Neuronal stem cell (in vitro differentiated cells): ENCODE measurements around the gene SPATA31C1.
"Not testable (repeated sequence)": the region's sequence is repeated elsewhere in the genome, so short reads cannot be mapped to it uniquely, and the experiment has no call there.

ENCODE experiments used
- DNase-seq: peaks from one replicate; pipeline ENCODE4 v3.0.0-alpha.2; 2013; ENCODE audit warnings: low spot score
- H2AFZ ChIP-seq: one replicate; pipeline ENCODE4 v1.6.1; 2013; ENCODE audit warnings: mild to moderate bottlenecking, low read length, inconsistent platforms
- H2AK5ac ChIP-seq: 2 replicates; pipeline ENCODE4 v1.6.1; 2013; ENCODE audit warnings: low read depth, mild to moderate bottlenecking, inconsistent platforms, low read length, moderate library complexity, mixed read lengths
- H2BK120ac ChIP-seq: 2 replicates; pipeline ENCODE4 v1.6.1; 2013; ENCODE audit warnings: low read depth, mild to moderate bottlenecking, inconsistent platforms, low read length, moderate library complexity, mixed read lengths
- H2BK12ac ChIP-seq: one replicate; pipeline ENCODE4 v1.6.1; 2013; ENCODE audit warnings: low read length, inconsistent platforms
- H2BK15ac ChIP-seq: 2 replicates; pipeline ENCODE4 v1.6.1; 2013; ENCODE audit warnings: mild to moderate bottlenecking, low read length, inconsistent platforms, mixed read lengths
- H2BK5ac ChIP-seq: one replicate; pipeline ENCODE4 v1.6.1; 2013; ENCODE audit warnings: inconsistent platforms, mild to moderate bottlenecking, low read length, moderate library complexity
- H3K14ac ChIP-seq: one replicate; pipeline ENCODE4 v1.6.1; 2013; ENCODE audit warnings: low read length, inconsistent platforms
- H3K18ac ChIP-seq: 2 replicates; pipeline ENCODE4 v1.6.1; 2013; ENCODE audit warnings: low read length, inconsistent platforms
- H3K23ac ChIP-seq: 2 replicates; pipeline ENCODE4 v1.6.1; 2013; ENCODE audit warnings: low read depth, mild to moderate bottlenecking, mixed read lengths, low read length, inconsistent platforms; ENCODE audit not compliant: poor library complexity
- H3K27ac ChIP-seq: replicated peaks from 3 replicates; pipeline ENCODE4 v1.5.1; 2013; ENCODE audit warnings: low read length, inconsistent platforms
- H3K27me3 ChIP-seq, 3 experiments: 2 replicates each; pipeline ENCODE4 v1.6.1; 2013; ENCODE audit warnings: low read length in 3 of 3, mild to moderate bottlenecking in 2 of 3, inconsistent platforms in 1 of 3, low read depth in 1 of 3, mixed read lengths in 1 of 3, moderate library complexity in 1 of 3; ENCODE audit not compliant: control insufficient read depth in 3 of 3, insufficient read depth in 3 of 3
- H3K36me3 ChIP-seq, 2 donors: replicated peaks in 1 of 2; 2 replicates each; pipeline ENCODE4 v1.6.1; 2013; ENCODE audit warnings: low read length in 2 of 2; ENCODE audit not compliant: control insufficient read depth in 2 of 2, insufficient read depth in 2 of 2
- H3K4ac ChIP-seq: 2 replicates; pipeline ENCODE4 v1.6.1; 2013; ENCODE audit warnings: inconsistent platforms, mild to moderate bottlenecking, low read length, moderate library complexity
- H3K4me1 ChIP-seq, 2 donors: 1 replicate in 1 of 2; 2 replicates in 1 of 2; pipeline ENCODE4 v1.6.1; 2013; ENCODE audit warnings: low read length in 2 of 2, low read depth in 1 of 2; ENCODE audit not compliant: control insufficient read depth in 2 of 2, insufficient read depth in 1 of 2
- H3K4me2 ChIP-seq: one replicate; pipeline ENCODE4 v1.6.1; 2013; ENCODE audit warnings: mild to moderate bottlenecking, low read length, inconsistent platforms; ENCODE audit not compliant: insufficient read depth, poor library complexity, severe bottlenecking
- H3K4me3 ChIP-seq, 2 donors: 2 replicates each; pipeline ENCODE4 v1.5.1; 2013; ENCODE audit warnings: low read length in 2 of 2, mild to moderate bottlenecking in 2 of 2, inconsistent platforms in 1 of 2, moderate library complexity in 1 of 2
- H3K79me1 ChIP-seq: one replicate; pipeline ENCODE4 v1.6.1; 2013; ENCODE audit warnings: low read depth, mild to moderate bottlenecking, inconsistent platforms, low read length, moderate library complexity
- H3K9ac ChIP-seq: one replicate; pipeline ENCODE4 v1.6.1; 2013; ENCODE audit warnings: mild to moderate bottlenecking, low read depth, low read length, inconsistent platforms; ENCODE audit not compliant: poor library complexity
- H3K9me3 ChIP-seq, 2 donors: replicated peaks in 1 of 2; 2 replicates each; pipeline versions ENCODE3 to v1.6.1; 2013; ENCODE audit warnings: low read length in 2 of 2, mild to moderate bottlenecking in 2 of 2, inconsistent platforms in 1 of 2, low read depth in 1 of 2, mixed read lengths in 1 of 2, moderate library complexity in 1 of 2; ENCODE audit not compliant: control insufficient read depth in 2 of 2, insufficient read depth in 1 of 2
- H4K8ac ChIP-seq: one replicate; pipeline ENCODE4 v1.6.1; 2013; ENCODE audit warnings: low read depth, mild to moderate bottlenecking, inconsistent platforms, low read length, moderate library complexity
- H4K91ac ChIP-seq: one replicate; pipeline ENCODE4 v1.6.1; 2013; ENCODE audit warnings: low read length, low read depth, mild to moderate bottlenecking, inconsistent platforms; ENCODE audit not compliant: poor library complexity
- WGBS, 2 donors: extraction: QIAGEN DNeasy Blood & Tissue Kit; methylation state at CpG; one replicate each; pipeline ENCODE4 v1.1.7; 2013; ENCODE audit warnings: missing lambda C conversion rate in 2 of 2, mixed read lengths in 1 of 2; ENCODE audit not compliant: insufficient read length in 2 of 2, insufficient replicate concordance in 1 of 2; ENCODE audit errors: extremely low coverage in 2 of 2; 5-methylcytosine and 5-hydroxymethylcytosine counted together

The SPATA31C1 gene

DNA sequence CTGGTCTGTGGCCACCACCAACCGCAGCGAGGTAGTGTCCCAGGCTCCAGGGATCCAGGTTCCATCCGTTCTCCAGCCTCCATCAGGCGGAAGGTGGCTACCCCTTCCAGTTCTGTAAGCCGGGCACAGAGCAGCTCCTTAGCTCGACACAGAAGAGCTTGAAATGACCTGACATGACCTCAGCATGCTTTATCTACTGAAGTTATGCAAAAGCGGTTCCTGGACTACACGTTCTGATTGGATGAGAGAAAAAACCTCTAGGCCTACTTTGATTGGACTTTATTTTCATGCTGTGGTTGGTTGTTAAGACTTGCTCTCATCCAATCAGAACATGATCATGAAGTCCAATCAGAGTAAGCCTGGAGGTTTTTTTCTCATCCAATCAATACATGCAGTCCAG lies 21.3 kb downstream of the SPATA31C1 start:
- H3K27me3 ChIP-seq, H3K4ac ChIP-seq, H3K4me3 ChIP-seq, H4K91ac ChIP-seq, H2AFZ ChIP-seq, H2BK15ac ChIP-seq, H3K4me1 ChIP-seq, H3K4me2 ChIP-seq, H2BK5ac ChIP-seq, H3K27ac ChIP-seq, H2AK5ac ChIP-seq, H3K79me1 ChIP-seq, H3K18ac ChIP-seq, H2BK12ac ChIP-seq, H3K9ac ChIP-seq, H3K14ac ChIP-seq, H3K9me3 ChIP-seq, DNase-seq, H3K23ac ChIP-seq, H2BK120ac ChIP-seq, H3K36me3 ChIP-seq, H4K8ac ChIP-seq: not testable (repeated sequence)
- WGBS, 2 donors = no CpG with 5 or more reads among the region's 8 CpGs

DNA sequence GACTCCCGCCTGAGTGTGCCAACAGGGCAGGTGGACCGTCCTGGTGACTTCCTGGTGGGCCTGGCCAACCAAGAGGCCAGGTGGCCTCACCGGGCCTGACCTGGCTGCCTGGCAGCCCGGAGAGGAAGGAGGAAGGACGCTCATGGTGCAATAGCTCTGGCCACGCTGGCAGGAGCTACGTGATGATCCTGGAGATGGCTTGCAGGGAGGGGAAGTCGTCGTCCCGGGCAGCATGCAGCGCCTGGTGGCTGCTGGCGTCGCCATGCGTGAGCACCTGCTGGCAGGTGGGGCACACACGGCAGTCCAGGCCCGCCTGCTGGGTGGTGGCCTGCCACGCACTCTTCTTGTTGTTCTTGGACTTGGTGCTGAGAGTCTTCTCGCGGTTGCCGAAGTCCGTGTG lies 26.3 kb downstream of the SPATA31C1 start:
- no peak for DNase-seq
- Histone ChIP-seq H3K18ac (peak overlapping the region; percentile 38), H2BK120ac (no peak overlapping the region), H4K8ac (no peak overlapping the region), H2BK15ac (no peak overlapping the region), H3K9ac (no peak overlapping the region), H2BK5ac (no peak overlapping the region), H3K23ac (no peak overlapping the region), H2AFZ (no peak overlapping the region), H4K91ac (no peak overlapping the region), H3K4me2 (no peak overlapping the region), H3K4ac (no peak overlapping the region), H3K79me1 (no peaks in the 10 kb centered on the region), H3K4me1 (no peaks in the 10 kb centered on the region), H3K9me3 (no peaks in the 10 kb centered on the region), H2BK12ac (no peak overlapping the region), H3K14ac (peak overlapping the region; percentile 56), H3K36me3 (no peaks in the 10 kb centered on the region), H3K27me3 (no peaks in the 10 kb centered on the region), H3K27ac (no peak overlapping the region), H3K4me3 (no peak overlapping the region), H2AK5ac (no peak overlapping the region)
- no CpG with 5 or more reads among the region's 21 CpGs for WGBS, 2 donors

DNA sequence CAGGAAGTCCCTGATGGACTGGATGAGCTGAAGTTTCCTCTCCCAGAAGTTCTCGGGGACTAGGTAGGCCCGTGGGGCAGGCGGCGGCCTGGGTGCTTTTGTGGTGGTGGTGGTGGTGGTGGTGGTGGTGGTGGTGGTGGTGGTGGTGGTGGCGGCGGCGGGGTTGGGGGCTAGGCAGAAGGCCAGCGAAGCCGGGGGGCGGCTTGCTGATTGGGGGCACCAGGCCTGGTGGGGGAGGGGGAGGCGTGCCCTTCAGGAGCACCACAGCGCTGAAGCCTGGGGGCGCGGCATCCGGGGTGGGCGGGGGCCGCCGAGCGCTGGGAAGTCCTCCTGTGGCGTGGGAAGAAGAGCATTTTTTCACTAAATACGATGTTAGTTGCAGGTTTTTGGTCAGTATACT lies 26.9 kb downstream of the SPATA31C1 start:
- Histone ChIP-seq H3K23ac (no peak overlapping the region), H2AFZ (no peak overlapping the region), H3K27ac (no peak overlapping the region), H3K4ac (no peak overlapping the region), H3K9me3 (no peaks in the 10 kb centered on the region), H4K8ac (no peak overlapping the region), H3K14ac (no peak overlapping the region), H2BK5ac (no peak overlapping the region), H3K18ac (no peak overlapping the region), H3K4me2 (no peak overlapping the region), H3K4me1 (no peaks in the 10 kb centered on the region), H3K79me1 (no peaks in the 10 kb centered on the region), H2BK120ac (no peak overlapping the region), H3K9ac (no peak overlapping the region), H2BK15ac (no peak overlapping the region), H3K36me3 (no peaks in the 10 kb centered on the region), H3K27me3 (no peaks in the 10 kb centered on the region), H2AK5ac (no peak overlapping the region), H3K4me3 (no peak overlapping the region), H4K91ac (no peak overlapping the region), H2BK12ac (no peak overlapping the region)
- WGBS, 2 donors = no CpG with 5 or more reads among the region's 21 CpGs
- no peak for DNase-seq

DNA sequence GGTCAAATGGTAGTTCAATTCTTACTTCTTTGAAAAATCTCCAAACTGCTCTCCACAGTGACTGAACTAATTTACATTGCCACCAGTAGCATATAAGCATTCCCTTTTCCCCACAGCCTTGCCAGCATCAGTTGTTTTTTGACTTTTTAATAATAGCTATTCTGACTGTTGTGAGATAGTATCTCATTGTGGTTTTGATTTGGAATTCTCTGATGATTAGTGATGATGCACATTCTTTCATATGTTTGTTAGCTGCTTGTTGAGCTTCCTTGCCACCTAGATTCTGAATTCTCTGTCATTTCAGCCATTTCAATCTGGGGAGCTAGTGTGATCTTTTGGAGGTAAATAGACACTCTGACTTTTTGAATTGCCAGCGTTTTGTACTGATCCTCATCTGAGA lies 32.5 kb downstream of the SPATA31C1 start:
- H2AK5ac ChIP-seq = no peak overlapping the region
- H3K18ac ChIP-seq = no peak overlapping the region
- H2BK5ac ChIP-seq = no peak overlapping the region
- H3K14ac ChIP-seq = no peak overlapping the region
- no peaks in the 10 kb centered on the region for H3K79me1 ChIP-seq
- H2AFZ ChIP-seq = no peak overlapping the region
- H3K23ac ChIP-seq = no peak overlapping the region
- no peak overlapping the region for H3K4me2 ChIP-seq
- H3K9ac ChIP-seq = no peak overlapping the region
- H3K4ac ChIP-seq = no peak overlapping the region
- no CpG with 5 or more reads among the region's 1 CpG for WGBS, 2 donors
- H3K27me3 ChIP-seq = peaks cover 0 to 6% (median 2%) of the 10 kb centered on the region in 3 experiments
- no peak overlapping the region for H4K91ac ChIP-seq
- H3K4me1 ChIP-seq = no peaks in the 10 kb centered on the region
- H2BK12ac ChIP-seq = no peak overlapping the region
- H2BK120ac ChIP-seq = no peak overlapping the region
- H4K8ac ChIP-seq = no peak overlapping the region
- no peak for DNase-seq
- H3K27ac ChIP-seq = no peak overlapping the region
- peaks cover 2 to 6% of the 10 kb centered on the region in 2 donors for H3K9me3 ChIP-seq
- H3K4me3 ChIP-seq = no peak overlapping the region
- no peak overlapping the region for H2BK15ac ChIP-seq
- no peaks in the 10 kb centered on the region for H3K36me3 ChIP-seq
